IMR-90 (cell line): ENCODE data around the gene TEX36.

Experiments
- BHLHE40 ChIP-seq: fragments of 150-350 bp; IDR thresholded peaks from 2 replicates; pipeline ENCODE4 v1.6.1; 2016; ENCODE audit warnings: mild to moderate bottlenecking, low read depth, low read length
- CHD1 ChIP-seq: IDR thresholded peaks from 2 replicates; pipeline ENCODE4 v1.6.1; 2012; ENCODE audit warnings: low read depth, low read length, improper control_type of control experiment
- MAZ ChIP-seq: IDR thresholded peaks from 2 replicates; pipeline ENCODE4 v1.6.1; 2012; ENCODE audit warnings: low read depth, mild to moderate bottlenecking, low read length, improper control_type of control experiment, moderate library complexity, borderline replicate concordance
- MXI1 ChIP-seq: IDR thresholded peaks from 2 replicates; pipeline ENCODE4 v1.6.1; 2012; ENCODE audit warnings: low read depth, mild to moderate bottlenecking, low read length, moderate library complexity, borderline replicate concordance
- NFE2L2 ChIP-seq: fragments of 150-350 bp; IDR thresholded peaks from 2 replicates; pipeline ENCODE4 v1.6.1; 2016; ENCODE audit warnings: low read depth, mild to moderate bottlenecking, low read length
- POLR2A ChIP-seq: IDR thresholded peaks from 2 replicates; pipeline ENCODE4 v1.6.1; 2012; ENCODE audit warnings: mild to moderate bottlenecking, low read depth, low read length
- SMC3 ChIP-seq: fragments of 150-350 bp; IDR thresholded peaks from 2 replicates; pipeline ENCODE4 v1.6.1; 2016; ENCODE audit warnings: low read depth, mild to moderate bottlenecking, antibody characterized with exemption, low read length, moderate library complexity
- TF ChIP-seq, protein P1 (sequence below): conservative IDR thresholded peaks from 2 replicates; pipeline ENCODE4 v1.5.1; 2012; ENCODE audit warnings: mild to moderate bottlenecking, low read depth, low read length, improper control_type of control experiment
- TF ChIP-seq, protein P2 (sequence below): fragments of 150-350 bp; IDR thresholded peaks from 2 replicates; pipeline ENCODE4 v1.6.1; 2017; ENCODE audit warnings: mild to moderate bottlenecking, antibody characterized with exemption, low read length, low read depth

- no peak for TF ChIP-seq MXI1
- TF ChIP-seq, protein P1, sequence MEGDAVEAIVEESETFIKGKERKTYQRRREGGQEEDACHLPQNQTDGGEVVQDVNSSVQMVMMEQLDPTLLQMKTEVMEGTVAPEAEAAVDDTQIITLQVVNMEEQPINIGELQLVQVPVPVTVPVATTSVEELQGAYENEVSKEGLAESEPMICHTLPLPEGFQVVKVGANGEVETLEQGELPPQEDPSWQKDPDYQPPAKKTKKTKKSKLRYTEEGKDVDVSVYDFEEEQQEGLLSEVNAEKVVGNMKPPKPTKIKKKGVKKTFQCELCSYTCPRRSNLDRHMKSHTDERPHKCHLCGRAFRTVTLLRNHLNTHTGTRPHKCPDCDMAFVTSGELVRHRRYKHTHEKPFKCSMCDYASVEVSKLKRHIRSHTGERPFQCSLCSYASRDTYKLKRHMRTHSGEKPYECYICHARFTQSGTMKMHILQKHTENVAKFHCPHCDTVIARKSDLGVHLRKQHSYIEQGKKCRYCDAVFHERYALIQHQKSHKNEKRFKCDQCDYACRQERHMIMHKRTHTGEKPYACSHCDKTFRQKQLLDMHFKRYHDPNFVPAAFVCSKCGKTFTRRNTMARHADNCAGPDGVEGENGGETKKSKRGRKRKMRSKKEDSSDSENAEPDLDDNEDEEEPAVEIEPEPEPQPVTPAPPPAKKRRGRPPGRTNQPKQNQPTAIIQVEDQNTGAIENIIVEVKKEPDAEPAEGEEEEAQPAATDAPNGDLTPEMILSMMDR = no peak
- no peak for TF ChIP-seq BHLHE40
- no peak for TF ChIP-seq POLR2A
- TF ChIP-seq CHD1 = no peak
- TF ChIP-seq MAZ = no peak
- no peak for TF ChIP-seq SMC3
- TF ChIP-seq, protein P2, sequence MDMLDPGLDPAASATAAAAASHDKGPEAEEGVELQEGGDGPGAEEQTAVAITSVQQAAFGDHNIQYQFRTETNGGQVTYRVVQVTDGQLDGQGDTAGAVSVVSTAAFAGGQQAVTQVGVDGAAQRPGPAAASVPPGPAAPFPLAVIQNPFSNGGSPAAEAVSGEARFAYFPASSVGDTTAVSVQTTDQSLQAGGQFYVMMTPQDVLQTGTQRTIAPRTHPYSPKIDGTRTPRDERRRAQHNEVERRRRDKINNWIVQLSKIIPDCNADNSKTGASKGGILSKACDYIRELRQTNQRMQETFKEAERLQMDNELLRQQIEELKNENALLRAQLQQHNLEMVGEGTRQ = no peak
- peak; percentile 77 for TF ChIP-seq NFE2L2
These were observed 11.9 kb upstream of the TEX36 start for GRCh38 chr10:125694883-125695282.
